GM12892 (cell line): ENCODE measurements around the gene TDRD12.

Source experiments
- POLR2A ChIP-seq: IDR thresholded peaks from 2 replicates; pipeline ENCODE4 v1.6.1; 2011; ENCODE audit warnings: low read depth, low read length, control low read depth
- TAF1 ChIP-seq: IDR thresholded peaks from 2 replicates; pipeline ENCODE4 v1.6.1; 2011; ENCODE audit warnings: low read depth, mild to moderate bottlenecking, control low read depth, low read length, borderline replicate concordance

GRCh38 chr19:32831611-32832010 lies 112.0 kb downstream of the TDRD12 start:
- TF ChIP-seq POLR2A (no peak), TAF1 (no peak)
